GM21786 (cell line): ENCODE results near the gene CFAP46.
"Not testable (repeated sequence)": the region's sequence is repeated elsewhere in the genome, so short reads cannot be mapped to it uniquely, and the experiment has no call there.

Experiments
- ATAC-seq: cut with Tn5 transposase; IDR thresholded peaks from one replicate; pipeline ENCODE4 v1.9.1; 2021; ENCODE audit not compliant: unreplicated experiment

The CFAP46 gene

DNA sequence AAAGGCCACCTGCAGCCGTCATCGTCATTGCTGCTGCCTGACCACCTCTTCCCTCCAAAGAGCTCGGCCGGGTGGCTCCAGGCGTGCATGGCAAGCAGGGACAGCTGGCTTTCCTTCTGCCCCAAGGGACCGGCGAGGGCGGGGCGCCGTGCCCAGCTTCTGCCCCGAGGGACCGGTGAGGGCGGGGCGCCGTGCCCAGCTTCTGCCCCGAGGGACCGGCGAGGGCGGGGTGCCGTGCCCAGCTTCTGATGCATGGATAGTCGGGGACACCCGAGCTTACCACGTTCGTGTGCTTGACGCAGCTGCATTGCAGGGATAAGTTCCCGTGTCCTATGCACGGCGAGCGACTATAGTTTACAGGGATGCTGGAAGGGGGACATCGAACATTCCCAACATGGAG is 27.0 kb downstream of the CFAP46 start:
- no peak for ATAC-seq

DNA sequence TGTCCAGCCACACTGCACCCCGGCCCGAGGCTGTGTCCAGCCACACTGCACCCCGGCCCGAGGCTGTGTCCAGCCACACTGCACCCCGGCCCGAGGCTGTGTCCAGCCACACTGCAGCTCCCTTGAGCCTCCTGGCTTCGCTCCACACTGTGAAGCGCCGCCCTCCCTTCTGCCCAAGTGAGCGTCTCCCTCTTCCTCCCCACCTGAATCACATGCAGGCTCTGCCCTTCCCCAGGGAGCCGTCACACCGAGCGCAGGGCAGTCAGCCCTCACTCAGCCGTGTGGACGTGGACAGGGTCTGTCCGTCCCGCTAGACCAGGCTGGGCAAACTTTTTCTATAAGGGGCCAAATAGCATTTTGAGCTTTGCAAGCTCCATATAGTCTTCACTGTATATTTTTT is 27.6 kb downstream of the CFAP46 start:
- ATAC-seq = no peak

DNA sequence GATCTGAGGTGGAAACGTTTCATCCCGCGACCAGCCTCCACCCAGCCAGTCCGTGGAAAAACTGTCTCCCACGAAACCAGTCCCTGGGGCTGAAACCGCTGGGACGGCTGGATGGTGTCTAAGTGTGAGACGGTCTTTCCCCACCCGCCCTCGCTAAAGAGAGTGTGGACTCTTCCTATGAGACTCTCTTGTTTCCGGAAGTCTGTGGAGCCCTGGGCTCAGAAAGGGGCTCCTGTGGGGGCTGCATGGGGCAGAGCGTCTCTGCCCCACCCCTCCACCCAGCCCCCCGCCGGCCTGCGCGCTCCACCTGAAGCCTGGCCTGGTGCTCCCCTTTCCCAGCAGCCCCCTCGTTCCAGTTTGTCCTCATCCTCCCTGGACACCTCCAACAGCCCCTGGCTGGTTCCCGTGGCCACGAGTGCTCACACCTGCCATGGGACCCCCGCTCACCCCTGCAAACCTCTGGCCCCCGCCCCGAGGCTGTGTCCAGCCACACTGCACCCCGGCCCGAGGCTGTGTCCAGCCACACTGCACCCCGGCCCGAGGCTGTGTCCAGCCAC is 28.7 kb downstream of the CFAP46 start:
- ATAC-seq = no peak

DNA sequence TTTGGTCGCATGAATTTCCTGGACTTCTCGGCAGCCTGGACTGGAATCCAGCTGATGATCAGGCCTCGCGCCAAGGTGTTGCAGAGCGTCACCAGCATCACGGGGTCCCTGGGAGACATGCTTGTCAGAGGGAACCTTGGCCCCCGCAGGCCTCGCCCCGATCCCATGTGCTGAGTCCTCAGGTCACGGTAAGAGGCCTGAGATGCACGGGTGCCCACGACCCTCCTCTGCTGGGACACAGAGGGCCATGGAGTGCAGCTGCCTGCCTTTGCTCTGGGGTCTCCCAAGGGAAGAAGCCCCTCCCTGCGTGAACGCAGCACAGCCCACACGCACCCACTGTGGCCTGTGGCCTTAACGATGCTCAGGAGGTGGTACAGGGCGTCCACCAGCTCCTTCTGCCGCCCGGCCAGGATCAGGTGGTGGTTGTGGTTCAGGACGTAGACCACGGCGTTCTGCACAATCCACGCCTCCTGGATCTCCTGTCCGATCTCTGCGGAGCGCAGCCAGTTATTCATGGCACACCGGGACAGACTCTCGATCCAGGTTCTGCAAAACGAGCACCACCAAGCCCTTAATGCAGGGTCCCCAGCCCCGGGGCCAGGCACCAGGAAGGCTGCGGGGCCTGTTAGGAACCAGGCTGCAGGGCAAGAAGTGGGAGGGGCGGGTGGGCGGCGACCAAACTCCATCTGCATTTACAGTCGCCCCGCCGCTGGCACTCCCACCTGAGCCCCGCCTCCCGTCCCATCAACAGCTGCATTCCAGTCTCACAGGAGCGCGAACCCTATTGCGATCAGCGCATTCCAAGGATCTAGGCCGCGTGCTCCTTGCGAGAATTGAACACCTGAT is 29.4 kb downstream of the CFAP46 start:
- no peak for ATAC-seq

DNA sequence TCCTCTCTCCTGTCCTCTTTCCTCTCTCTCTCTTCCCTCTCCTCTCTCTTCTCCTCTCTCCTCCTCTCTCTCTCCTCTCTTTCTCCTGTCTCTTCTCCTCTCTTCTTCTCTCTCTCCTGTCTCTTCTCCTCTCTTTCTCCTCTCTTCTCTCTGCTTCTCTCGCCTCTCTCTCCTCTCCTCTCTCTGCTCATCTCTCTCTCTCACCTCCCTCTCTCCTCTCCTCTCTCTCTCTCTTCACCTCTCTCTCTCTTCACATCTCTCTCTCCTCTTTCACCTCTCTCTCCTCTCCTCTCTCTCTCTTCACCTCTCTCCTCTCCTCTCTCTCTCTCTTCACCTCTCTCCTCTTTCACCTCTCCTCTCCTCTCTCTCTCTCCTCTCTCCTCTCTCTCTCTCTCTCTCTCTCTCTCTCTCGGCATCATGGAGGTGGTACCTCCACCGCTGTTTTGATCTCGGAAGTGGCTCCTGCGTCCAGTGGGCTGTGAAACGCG is 30.1 kb downstream of the CFAP46 start:
- no peak for ATAC-seq

DNA sequence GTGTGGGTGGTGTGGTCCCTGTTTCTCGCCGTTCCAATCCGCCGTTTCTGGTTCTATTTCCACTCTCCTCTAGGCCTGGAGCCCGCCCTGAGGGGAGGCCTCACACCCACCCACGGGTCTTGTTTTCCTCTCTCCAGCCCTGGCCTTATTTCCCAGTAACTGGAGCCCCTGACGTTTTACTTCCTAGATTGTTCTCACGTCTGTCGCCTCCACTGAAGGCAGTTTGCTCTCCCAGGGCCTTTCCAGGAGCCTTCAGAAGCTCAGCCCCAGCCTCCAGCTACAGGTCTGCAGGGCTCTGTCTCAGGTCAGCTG is 30.6 kb downstream of the CFAP46 start:
- ATAC-seq = no peak

DNA sequence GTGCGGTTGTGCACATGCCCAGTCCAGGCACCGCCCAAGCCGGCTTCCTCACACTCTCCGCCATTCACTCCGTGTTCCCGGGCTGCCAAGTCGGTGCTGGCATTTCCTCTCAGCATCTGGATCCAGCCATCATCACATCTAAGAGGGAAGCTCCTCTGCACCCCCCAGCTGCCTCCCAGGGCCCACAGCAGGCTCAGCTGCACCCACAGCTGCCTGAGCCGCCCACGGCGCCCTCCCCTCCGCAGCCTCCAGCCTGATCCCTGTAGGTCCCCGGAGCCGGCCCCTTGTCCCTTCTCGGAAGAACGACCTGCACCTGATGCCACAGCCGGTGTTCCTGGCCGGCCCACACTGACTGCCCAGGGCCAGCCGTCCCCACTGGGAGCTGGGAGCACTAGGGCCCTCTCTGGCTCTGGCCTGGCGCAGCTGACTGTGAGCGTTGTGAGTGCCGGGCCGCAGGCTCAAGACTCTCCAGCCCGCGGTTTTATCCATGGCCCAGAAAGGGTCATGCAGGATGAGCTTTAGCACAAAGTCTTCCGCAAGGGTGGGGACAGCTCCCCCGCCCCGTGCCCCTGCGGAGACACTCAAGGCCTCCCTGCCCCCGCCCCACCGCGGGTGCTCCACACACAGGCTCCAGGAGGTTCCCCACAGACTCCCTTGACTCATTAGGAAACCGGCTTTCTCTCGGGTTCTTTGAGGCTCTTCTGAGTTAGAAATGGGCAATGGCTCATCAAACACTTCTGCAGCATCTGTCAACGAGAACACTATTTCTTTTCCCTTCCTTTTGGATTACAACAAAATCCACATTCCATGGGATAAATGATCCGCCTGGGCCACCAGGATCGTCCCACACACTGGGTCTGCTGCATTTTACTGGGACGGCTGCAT is 31.2 kb downstream of the CFAP46 start:
- ATAC-seq = no peak

DNA sequence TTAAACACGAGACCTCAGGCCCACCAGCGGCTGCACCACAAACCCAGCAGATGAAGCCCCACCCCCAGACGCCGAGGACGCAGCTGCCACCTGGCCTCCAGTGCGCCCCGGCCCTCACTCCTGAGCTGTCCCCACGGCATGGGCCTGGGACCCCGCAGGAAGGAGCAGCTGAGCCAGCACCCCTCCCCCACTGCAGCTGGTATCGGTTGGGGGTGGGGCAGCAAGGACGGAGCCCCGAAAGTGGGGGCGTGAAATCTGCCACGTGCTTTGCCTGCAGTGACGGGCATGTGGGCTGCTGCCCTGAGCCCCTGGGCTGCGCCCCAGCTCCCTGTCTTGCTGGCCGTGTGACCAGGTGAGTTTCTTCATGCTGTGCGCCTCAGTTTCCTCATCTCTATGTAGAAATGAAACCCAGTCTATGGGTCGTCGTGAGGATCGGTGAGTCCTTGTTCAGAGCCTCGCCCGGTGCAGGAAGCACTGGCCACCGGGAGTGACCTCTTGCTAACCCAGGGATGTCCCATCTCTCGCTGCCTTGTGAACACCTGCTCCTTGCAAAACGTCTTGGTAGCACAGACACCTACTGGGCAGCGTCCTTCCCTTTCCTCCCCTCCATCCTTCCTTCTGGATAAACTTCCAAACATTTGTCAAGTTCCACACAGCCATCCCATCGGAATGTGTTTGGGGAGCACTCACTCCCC is 32.0 kb downstream of the CFAP46 start:
- ATAC-seq = no peak

DNA sequence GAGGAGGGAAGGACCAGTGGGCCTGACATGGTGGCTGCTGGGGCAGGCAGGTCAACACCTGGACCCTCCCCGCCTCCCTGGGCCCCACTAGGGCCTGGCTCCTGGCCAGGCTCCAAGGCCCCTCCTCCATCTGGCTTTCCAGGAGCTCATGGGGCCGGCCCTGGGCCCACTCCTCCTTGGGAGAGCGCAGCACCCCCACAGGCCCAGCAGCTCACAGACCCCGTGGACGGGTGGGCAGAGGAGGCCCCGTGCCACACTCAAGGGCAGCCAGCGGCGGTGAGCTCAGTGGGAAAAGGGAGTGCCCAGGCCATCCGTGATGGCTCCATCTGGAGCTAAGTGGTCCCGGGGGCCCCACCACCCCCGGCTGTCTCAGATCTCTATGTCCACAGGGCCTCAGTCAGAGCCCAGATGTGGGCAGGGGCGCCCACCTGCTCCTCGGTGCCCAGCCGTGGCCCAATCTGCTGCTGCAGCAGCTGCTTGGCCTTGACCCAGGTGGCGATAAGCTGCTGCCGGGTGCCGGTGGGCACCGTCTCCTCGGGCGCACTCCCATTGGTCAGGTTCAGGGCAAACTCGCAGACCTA is 32.8 kb downstream of the CFAP46 start:
- ATAC-seq = no peak

DNA sequence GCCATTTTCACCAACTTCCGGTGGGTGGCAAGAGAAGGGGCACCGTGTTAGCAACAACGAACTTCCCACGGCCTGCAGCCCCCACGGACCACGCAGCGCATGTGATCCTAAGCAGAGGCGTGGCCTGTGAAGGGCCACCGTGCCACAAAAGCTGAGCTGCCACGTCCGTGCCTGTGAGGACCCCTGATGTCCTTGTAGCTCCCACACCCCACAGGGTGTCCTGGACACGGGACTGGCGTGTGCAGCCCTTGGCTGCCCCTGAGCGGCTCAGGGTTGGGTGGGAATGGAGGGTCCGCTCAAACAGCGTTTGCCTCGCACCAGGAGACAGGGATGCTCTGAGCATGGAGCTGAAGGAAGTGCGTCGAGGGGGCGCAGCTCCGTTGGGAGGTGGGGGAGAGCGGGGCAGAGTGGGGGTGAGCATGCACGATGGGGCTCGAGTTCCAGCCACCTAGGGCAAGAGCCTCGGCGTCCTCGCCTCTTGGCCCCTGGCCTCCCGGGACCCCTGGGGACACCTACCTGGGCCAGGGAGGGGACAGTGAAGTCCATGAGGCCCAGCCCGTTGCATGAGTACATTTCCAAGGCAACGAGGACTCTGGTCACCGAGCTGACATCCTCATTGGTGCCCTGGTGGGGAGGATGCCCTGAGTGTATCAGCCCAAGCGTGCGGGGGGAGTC is 33.6 kb downstream of the CFAP46 start:
- no peak for ATAC-seq

DNA sequence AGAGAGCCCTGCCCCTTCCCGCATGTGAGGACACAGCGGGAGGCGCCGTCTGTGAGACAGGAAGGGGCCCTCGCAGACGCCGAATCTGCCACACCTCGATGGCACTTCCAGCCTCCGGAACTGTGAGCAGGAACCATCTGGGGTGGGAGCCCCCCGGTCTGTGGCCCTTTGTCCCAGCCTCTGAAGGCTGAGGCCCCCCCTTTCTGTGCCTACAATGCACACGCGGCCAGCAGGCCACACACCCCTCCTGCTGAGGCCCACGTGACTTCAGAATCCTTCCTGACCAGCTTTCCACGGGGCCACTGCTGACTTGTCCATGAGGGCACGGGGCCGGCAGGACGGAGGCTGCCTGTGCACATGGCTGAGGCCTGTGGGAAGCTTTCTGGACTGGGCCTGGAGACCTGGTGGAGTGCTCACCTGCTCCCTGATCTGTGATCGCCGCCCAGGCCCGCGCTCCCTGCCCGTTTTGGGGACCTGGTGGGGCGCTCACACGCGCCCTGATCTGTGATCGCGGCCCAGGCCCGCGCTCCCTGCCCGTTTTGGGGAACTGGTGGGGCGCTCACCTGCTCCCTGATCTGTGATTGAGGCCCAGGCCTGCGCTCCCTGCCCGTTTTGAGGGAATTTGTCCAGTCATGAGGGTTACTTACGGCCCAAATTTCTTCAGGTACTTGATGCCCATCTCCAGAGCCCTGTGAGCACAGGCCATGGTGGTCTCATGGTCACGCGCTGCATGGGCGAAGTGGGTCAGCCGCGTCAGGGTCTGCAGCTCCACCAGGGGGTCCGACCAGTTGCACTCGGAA is 34.3 kb downstream of the CFAP46 start:
- no peak for ATAC-seq

DNA sequence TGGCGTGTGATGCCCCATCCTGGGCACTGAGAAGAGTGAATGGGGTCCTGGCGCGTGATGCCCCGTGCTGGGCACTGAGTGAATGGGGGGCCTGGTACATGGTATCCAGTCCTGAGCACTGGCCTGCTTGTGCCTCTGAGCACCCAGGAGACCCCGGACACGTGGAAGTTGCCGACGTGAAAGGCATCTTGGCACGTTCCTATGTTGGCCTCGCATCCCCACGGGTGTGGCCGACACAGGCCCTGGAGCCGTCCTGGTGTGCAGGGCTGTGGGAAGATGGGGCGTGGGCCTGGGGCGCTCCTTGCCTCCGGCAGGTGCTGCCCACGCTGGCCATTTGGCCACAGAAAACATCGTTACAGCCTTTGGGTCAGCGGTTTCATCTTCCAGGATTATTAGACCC is 35.5 kb downstream of the CFAP46 start:
- no peak for ATAC-seq

DNA sequence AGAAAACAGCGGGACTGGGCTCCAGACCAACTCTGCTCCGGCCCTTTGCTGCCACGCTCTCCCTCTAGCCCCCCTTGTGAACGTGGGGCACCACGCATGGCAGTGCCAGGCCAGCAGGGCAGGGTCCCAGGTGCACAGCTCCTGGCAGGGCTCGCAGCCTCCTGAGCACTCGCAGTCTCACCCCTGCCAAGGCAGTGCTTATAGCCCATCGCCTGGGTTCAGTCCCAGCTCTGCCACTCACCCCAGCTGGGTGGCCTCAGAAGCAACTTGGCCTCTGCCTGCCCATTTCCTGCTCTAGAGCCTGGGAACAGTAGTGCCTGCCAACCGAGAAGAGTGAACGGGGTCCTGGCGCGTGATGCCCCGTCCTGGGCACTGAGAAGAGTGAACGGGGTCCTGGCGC is 36.3 kb downstream of the CFAP46 start:
- ATAC-seq = no peak

DNA sequence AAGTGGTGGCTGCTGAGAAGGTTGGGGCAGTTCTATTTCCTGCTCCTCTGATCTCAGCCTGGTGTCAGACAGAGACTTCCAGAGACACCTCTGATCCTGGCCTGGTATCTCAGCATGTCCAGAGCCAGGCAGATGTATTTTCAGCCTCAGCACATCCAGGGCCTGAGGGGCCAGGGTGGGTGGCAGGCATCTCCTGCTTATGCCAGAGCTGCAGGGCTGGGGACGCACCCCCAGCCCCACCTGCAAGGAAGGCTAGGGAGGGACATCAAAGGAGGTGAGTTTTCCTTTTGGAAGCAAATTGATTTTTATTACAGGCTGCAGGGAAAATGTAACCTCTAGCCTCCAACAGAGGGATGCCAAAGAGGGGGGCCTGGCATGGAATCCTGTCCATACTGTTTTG is 36.7 kb downstream of the CFAP46 start:
- no peak for ATAC-seq

DNA sequence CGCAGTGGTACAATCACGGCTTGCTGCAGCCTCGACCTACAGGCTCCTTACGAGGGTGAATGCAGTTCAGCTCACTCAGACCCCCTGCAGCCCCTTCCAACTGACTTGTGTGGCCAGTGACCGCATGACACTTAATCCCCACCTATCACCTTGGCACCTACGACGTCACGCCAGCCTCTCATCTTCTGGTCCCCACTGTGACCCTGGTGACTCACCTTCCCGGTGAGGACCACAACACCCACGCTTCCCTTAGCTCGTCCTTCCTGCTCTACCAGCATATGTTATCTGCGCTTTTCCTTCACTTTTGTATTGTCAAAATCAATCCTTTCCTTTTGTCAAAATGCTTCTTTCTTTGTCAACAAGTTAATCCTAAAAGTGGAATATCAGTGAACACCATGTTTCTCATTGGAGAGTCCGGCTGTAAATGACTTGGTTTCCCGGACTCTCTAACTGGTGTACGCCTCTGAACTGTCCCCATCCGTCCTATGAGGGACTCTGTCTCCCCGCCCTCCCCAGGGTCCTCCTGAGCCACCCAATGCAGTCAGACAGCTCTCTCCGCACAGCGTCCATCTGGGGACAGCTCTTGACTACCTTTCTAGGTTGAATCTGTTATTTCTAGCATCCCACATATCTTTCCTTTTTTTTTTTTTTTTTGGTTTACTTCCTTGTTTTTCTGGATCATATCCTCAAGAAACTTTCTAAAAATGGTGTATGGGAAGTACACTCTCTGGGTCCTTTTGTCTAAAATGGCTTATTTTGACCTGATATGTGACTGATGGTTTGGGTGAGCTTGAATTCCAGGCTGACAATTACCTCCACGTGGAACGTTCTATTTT is 37.3 kb downstream of the CFAP46 start:
- no peak for ATAC-seq

DNA sequence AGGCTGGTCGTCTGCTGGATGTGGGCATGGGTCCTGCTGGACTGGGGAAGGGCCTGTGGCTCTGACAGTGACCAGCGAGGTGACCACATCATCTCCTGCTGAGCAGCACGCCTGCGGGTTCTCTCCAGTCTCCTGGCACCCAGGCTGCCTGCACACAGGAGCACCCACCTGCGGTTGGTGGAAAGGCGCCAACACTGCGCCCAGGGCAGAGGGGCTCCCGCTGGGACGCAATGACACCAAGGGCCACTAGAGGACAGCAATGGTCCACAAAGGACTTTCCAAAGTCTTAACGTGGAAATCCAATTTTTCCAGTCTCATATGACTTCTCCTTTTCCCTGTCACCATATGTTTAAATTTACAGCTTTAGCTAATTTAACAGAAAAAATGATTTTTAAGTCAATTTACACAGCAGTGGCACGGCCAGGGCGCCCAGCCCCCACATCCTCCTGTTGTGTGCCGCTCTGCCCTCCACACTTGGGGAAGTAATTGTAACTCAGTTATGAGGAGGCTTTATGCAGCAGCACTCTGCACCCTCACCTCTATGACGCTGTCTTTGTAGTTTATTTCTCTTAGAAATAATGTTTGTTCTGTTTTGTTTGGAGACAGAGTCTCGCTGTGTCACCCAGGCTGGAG is 38.1 kb downstream of the CFAP46 start:
- ATAC-seq = no peak

DNA sequence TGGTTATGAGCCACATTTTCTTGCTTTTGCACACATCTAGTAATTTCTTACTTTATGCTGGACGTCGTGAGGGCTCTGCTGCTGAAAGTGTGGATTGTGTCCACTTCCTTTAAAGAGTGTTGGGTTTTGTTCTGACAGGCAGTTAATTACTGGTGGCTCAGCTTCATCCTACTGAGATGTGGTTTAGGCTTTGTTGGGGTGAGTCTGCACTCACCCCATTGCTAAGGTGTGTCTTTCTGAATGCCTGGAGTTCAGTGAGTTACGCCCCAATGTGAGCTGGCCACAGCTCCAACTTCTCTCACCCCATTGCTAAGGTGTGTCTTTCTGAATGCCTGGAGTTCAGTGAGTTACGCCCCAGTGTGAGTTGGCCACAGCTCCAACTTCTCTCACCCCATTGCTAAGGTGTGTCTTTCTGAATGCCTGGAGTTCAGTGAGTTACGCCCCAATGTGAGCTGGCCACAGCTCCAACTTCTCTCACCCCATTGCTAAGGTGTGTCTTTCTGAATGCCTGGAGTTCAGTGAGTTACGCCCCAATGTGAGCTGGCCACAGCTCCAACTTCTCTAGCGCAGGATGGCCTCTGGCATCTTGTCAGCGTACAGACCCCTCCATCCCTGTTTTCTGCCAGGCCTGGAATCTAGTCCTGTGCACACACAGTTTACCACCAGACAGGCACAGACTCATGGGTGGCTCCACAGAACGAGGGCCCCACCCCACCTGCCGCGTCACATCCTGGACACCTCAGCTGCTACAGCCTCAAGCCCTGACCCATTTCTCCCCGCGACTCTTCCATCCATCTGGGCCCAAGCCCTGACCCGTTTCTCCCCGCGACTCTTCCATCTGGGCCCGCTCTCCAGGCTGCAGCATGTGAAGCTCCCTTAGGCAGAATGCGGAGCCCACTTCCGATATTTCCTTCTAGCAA is 39.5 kb downstream of the CFAP46 start:
- ATAC-seq = not testable (repeated sequence)
